CD4-positive, alpha-beta T cell (primary cell): ENCODE measurements around the gene MYO7B. TPM values are rescaled to one million over a fixed set of nuclear protein-coding genes. Genes with fewer than 3 reads are reported as not detected.

Experiments used
- ATAC-seq: fragments of 200-7000 bp; cut with Tn5 transposase; one replicate; pipeline ENCODE4 v1.10.0; 2022; ENCODE audit warnings: mild to moderate bottlenecking; ENCODE audit not compliant: poor library complexity
- CTCF ChIA-PET: fragments of 350-600 bp; sonication (Branson Sonifier 250); formaldehyde crosslinking; loops from one replicate; lab custom pipeline; 2021; ENCODE audit warnings: antibody characterized with exemption, inconsistent platforms; lab: Charles Lee
- POLR2A ChIA-PET: fragments of 350-600 bp; sonication (Branson Sonifier 250); formaldehyde crosslinking; loops from one replicate; lab custom pipeline; 2021; ENCODE audit warnings: antibody characterized with exemption, inconsistent platforms; lab: Charles Lee
- DNase-seq, 14 experiments: peaks; one replicate each; pipeline ENCODE4 v3.0.0-alpha.2; 2013 to 2020; ENCODE audit warnings: mixed read lengths in 2 of 14
- H3K27ac ChIP-seq, 2 donors: one replicate each; pipeline versions ENCODE4 v1.5.1 to v1.7.0; 2013; ENCODE audit warnings: low read length in 2 of 2, low read depth in 1 of 2, mild to moderate bottlenecking in 1 of 2
- H3K27me3 ChIP-seq, 2 experiments: 1 replicate in 1 of 2; 2 replicates in 1 of 2; pipeline versions ENCODE4 v1.6.1 to v1.7.0; 2013; ENCODE audit warnings: low read length in 2 of 2, control low read depth in 1 of 2, mild to moderate bottlenecking in 1 of 2, moderate library complexity in 1 of 2; ENCODE audit not compliant: insufficient read depth in 2 of 2, control insufficient read depth in 1 of 2
- H3K36me3 ChIP-seq: one replicate; pipeline ENCODE4 v1.6.1; 2013; ENCODE audit warnings: low read length, control low read depth; ENCODE audit not compliant: insufficient read depth
- H3K4me1 ChIP-seq: one replicate; pipeline ENCODE4 v1.6.1; 2013; ENCODE audit warnings: low read length, control low read depth; ENCODE audit not compliant: insufficient read depth
- H3K4me3 ChIP-seq: one replicate; pipeline ENCODE4 v1.5.1; 2013; ENCODE audit warnings: mild to moderate bottlenecking, low read length, moderate library complexity
- H3K9me3 ChIP-seq, 2 experiments: 1 replicate in 1 of 2; 2 replicates in 1 of 2; pipeline versions ENCODE4 v1.6.1 to v1.7.0; 2013; ENCODE audit warnings: low read length in 2 of 2, mild to moderate bottlenecking in 2 of 2, control low read depth in 1 of 2, moderate library complexity in 1 of 2; ENCODE audit not compliant: control insufficient read depth in 1 of 2, insufficient read depth in 1 of 2
- H3K27ac Mint-ChIP-seq: one replicate; pipeline ENCODE4 v1.8.0; 2020; ENCODE audit warnings: mixed read lengths
- H3K27me3 Mint-ChIP-seq: one replicate; pipeline ENCODE4 v1.8.0; 2021; ENCODE audit warnings: mixed read lengths
- H3K36me3 Mint-ChIP-seq: one replicate; pipeline ENCODE4 v1.8.0; 2021; ENCODE audit warnings: low read depth, mixed read lengths
- H3K4me1 Mint-ChIP-seq: one replicate; pipeline ENCODE4 v1.8.0; 2021; ENCODE audit warnings: low read depth, mixed read lengths
- H3K4me3 Mint-ChIP-seq: one replicate; pipeline ENCODE4 v1.8.0; 2020; ENCODE audit warnings: mild to moderate bottlenecking, mixed read lengths
- H3K9me3 Mint-ChIP-seq: one replicate; pipeline ENCODE4 v1.8.0; 2020; ENCODE audit warnings: mixed read lengths
- intact Hi-C, 2 experiments: fragments of 100-400 bp; cut with DNase I in 1 of 2; cut with micrococcal nuclease in 1 of 2; formaldehyde crosslinking; loops; one replicate each; pipeline versions ENCODE4 v1.15.1 to v1.9.0; 2023 to 2025; cut with DNase I, micrococcal nuclease
- total RNA-seq, 174 experiments: library from RNA in 2 of 174; stranded (reverse) in 2 of 174; gene quantifications; one replicate each; pipeline ENCODE4 v1.2.3 and lab custom pipeline; 2021 to 2026
- TF ChIP-seq, protein P1 (sequence below): fragments of 200-600 bp; IDR thresholded peaks from one replicate; pipeline ENCODE4 v1.8.0; 2022; ENCODE audit warnings: antibody characterized with exemption, mild to moderate bottlenecking

The MYO7B gene
- total RNA-seq, 2 experiments from 2014 or later: 0.05 to 0.14 TPM

DNA sequence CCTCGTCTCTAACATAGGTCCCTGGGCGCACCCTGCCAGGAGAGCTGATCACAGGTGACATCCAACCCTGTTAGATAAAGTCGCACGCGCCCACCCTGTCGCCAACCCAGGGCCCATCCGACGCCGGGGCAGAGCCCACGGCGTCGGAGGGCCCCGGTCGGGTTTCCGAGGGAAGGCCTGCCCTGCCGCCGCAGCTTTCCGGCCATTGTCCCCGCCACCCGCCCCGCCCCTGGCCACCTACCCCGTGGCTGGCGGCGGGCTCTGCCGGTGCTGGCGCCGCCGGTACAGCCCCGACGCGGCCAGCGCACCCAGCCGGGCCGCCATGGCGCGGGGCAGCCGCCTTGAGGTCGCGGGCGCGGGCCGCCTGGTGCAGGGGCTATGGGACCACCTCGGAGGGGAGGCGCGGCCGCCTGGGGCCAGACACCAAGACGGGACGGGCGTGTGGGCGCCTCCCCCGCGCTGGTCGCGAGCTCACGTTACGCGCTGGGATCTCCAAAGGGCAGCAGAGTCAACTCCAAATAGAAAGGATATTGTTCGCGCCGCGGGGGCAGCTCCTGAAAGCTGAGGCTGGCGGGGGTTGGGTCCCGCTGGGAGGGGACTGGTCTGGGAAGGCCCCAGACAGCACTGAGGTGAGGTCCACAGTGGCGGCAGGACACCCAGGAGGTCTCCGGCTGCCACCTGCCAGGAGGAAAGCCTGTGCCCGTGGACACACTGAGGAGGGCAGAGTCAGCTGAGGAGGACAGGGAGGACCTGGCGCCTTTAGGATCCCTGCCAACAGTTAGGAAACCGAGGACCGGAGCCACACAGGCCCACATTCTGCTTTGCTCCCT, 128.8 kb downstream of the MYO7B start:
- H3K4me3 ChIP-seq: no peak overlapping the region
- DNase-seq (peak in 1 of 14 experiments; percentile 25), ATAC-seq (no peak)
- H3K36me3 ChIP-seq: no peaks in the 10 kb centered on the region
- H3K4me3 Mint-ChIP-seq: no peak overlapping the region
- H3K27me3 Mint-ChIP-seq: peaks cover 77% of the 10 kb centered on the region
- no peaks in the 10 kb centered on the region for H3K36me3 Mint-ChIP-seq
- peaks cover 2% of the 10 kb centered on the region for H3K4me1 ChIP-seq
- H3K27ac ChIP-seq: no peak overlapping the region
- no peaks in the 10 kb centered on the region for H3K4me1 Mint-ChIP-seq
- intact Hi-C loops: no loop called here
- ChIA-PET POLR2A (no interaction called here), CTCF (no interaction called here)
- TF ChIP-seq, protein P1, sequence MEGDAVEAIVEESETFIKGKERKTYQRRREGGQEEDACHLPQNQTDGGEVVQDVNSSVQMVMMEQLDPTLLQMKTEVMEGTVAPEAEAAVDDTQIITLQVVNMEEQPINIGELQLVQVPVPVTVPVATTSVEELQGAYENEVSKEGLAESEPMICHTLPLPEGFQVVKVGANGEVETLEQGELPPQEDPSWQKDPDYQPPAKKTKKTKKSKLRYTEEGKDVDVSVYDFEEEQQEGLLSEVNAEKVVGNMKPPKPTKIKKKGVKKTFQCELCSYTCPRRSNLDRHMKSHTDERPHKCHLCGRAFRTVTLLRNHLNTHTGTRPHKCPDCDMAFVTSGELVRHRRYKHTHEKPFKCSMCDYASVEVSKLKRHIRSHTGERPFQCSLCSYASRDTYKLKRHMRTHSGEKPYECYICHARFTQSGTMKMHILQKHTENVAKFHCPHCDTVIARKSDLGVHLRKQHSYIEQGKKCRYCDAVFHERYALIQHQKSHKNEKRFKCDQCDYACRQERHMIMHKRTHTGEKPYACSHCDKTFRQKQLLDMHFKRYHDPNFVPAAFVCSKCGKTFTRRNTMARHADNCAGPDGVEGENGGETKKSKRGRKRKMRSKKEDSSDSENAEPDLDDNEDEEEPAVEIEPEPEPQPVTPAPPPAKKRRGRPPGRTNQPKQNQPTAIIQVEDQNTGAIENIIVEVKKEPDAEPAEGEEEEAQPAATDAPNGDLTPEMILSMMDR: no peak
- peaks cover 33 to 41% of the 10 kb centered on the region in 2 experiments for H3K27me3 ChIP-seq
- peaks cover 0 to 4% of the 10 kb centered on the region in 2 experiments for H3K9me3 ChIP-seq
- H3K9me3 Mint-ChIP-seq: no peaks in the 10 kb centered on the region
- H3K27ac Mint-ChIP-seq: no peak overlapping the region

DNA sequence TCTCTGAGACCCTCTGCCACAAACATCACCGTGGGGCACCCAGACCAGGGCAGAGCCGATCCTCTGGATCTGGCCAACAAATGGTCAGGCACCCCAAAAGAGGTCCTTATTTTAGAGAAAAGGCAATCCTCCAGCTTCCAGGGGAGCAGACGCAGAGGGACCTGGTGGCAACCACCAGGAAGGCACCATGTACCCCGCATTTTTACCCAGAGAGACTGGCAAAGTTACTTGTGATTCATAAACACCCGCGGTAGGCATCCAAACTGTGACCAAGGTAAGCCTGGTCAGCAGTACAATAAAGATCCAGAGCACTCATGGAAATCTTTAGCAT, 129.4 kb downstream of the MYO7B start:
- Histone ChIP-seq H3K27ac (no peak overlapping the region), H3K36me3 (no peaks in the 10 kb centered on the region), H3K4me3 (no peak overlapping the region), H3K9me3 (no peaks in the 10 kb centered on the region), H3K4me1 (peaks cover 2% of the 10 kb centered on the region), H3K27me3 (peaks cover 33 to 45% of the 10 kb centered on the region in 2 experiments)
- Mint-ChIP-seq H3K4me1 (no peaks in the 10 kb centered on the region), H3K4me3 (no peak overlapping the region), H3K27me3 (peaks cover 80% of the 10 kb centered on the region), H3K36me3 (no peaks in the 10 kb centered on the region), H3K27ac (no peak overlapping the region), H3K9me3 (no peaks in the 10 kb centered on the region)
- DNase-seq: no peak
- intact Hi-C loops: no loop called here
- TF ChIP-seq, protein P1: no peak
- ChIA-PET CTCF (no interaction called here), POLR2A (no interaction called here)
- ATAC-seq: no peak

DNA sequence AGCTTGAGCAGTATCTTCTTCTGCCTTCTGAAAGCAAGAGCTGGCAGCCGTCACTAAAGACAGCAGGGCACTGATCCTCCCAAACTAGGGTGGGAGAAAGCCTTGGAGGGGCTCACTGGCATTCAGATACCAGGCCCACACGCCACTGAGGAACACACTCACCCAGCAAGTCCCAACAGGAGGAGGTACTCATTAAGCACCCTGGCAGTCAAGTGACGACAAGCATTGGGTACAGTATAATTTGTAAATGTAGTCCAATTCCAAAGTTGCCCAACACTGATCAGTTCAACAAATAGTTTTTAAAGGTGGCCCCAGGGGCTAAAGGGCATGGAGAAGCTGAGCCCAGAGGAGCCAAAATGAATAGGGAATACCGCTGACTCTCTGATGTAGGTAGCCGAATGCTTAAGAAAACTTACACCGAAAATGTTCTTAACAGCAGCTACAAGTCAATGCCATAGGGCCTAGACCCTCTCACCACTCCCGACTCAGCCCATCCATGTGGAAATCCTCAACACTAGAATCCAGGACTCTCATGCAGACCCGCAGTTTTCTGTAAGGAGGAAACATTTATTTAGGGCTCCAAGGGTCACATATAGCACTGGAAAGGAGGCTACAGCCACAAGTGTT, 129.9 kb downstream of the MYO7B start:
- ATAC-seq (no peak), DNase-seq (no peak)
- TF ChIP-seq, protein P1: no peak
- ChIA-PET POLR2A (no interaction called here), CTCF (no interaction called here)
- no peaks in the 10 kb centered on the region for H3K9me3 ChIP-seq
- no peak overlapping the region for H3K27ac Mint-ChIP-seq
- H3K4me1 ChIP-seq: peaks cover 2% of the 10 kb centered on the region
- H3K27me3 Mint-ChIP-seq: peaks cover 80% of the 10 kb centered on the region
- H3K9me3 Mint-ChIP-seq: no peaks in the 10 kb centered on the region
- H3K4me3 Mint-ChIP-seq: no peak overlapping the region
- no peaks in the 10 kb centered on the region for H3K36me3 Mint-ChIP-seq
- intact Hi-C loops: no loop called here
- no peak overlapping the region for H3K27ac ChIP-seq
- no peaks in the 10 kb centered on the region for H3K4me1 Mint-ChIP-seq
- no peak overlapping the region for H3K4me3 ChIP-seq
- H3K36me3 ChIP-seq: no peaks in the 10 kb centered on the region
- peaks cover 33 to 50% of the 10 kb centered on the region in 2 experiments for H3K27me3 ChIP-seq
